Activated naive CD8-positive, alpha-beta T cell treated with anti-CD3 and anti-CD28 coated beads, Interleukin-2, amount 50 U/mL, for 16 hours (primary cell): ENCODE data around the gene MACF1.

ENCODE experiments used
- DNase-seq: peaks from one replicate; pipeline ENCODE4 v3.0.0-alpha.2; 2020; ENCODE audit warnings: low read depth, low spot score

Gene MACF1

DNA sequence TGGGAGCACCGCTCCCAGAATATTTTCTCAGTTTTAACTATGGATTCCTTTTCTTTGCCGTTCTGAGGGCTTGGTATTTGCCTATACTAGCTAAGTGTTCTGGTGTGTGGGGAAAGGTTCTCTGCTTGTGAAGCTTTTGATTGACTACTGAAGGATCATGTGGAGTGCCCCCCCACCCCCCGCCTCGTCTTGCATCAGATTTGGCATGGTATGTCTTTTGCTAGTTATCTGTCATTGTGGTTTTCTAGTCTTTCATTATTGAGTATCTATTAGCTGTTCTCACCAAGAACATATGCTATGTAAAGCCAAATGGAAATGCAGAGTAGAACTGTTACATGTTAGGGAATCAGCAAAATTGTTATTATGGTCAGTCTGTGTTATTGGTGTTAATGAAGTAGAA, 58.3 kb downstream of the MACF1 start:
- no peak for DNase-seq

DNA sequence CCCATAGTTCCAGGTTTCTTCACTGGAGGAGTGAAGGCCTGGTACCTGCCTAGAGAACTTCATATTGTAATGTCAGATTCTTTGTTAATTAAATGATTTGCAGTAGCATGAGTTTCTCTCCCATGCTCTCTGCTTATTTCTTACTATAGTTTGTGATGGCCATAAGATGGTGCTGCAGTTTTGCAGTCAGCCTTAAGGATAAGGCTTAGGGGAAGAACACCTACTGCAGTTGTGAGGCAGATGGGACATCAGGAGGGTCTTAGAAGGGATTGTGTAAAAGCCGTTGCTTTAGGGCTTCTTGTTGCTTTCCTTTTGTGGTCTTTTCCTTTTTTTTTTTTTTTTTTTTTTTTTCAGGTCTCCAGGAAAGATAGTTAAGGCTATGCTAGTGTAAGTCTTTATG, 61.8 kb downstream of the MACF1 start:
- DNase-seq: no peak

DNA sequence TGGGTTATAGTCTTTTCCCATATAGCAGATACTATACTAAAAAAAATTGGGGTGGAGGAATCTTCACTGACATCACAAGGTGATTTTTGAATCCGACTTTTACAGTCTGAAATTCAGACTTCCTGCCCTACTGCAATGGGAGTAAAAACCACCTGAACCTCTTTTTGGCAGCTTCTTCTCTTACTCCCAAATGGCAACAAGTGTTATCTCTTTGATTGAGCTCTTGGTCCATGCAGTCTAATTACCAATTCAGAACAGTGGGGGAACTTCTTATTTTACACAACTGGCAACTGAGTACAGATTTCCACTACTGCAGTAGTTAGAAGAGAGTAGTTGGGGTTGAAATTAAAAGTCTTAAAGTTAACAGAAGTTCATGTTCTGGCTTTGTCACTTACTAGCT, 62.3 kb downstream of the MACF1 start:
- no peak for DNase-seq

DNA sequence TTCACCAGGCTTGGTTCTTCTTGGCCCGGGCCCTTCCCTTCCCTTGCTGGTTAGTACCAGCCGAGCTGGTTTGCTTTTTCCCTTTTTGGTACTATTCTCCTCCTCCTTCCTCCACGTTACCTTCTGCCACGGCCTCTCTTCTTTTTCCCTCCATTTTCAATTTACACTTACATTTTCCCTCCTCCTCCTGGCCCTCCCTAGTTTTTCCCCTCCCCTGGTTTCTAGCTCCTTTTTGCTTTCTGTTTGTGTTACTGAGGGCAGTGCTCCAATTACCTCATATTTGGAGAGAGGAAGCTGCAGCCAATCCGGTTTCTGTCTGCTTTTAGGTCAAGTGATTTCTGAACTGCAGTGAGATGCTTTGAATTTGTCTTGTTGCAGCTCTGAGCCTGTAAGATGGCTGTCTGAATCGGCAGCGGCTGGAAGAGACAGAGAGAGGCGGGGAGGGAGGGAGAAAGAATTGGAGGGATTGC, 63.7 kb downstream of the MACF1 start:
- no peak for DNase-seq

DNA sequence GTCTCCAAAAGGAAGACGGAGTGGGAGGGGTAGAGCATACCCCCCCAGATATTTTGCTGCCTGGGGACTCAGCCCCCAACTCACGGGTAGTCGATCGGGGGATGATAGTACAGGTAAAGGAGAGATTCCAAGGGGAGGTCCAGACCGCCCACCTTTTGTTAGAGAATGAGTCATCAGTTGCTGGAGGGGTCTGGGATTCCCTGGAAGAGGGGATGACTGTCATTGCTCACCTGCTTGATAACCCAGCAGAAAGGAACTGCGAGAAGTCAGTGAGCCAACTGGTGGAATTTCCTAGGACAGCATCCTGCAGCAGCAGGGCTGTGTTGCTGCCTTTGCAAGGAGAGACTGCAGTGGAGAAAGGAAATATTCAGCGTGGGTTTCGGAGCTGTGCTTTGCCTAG, 64.4 kb downstream of the MACF1 start:
- no peak for DNase-seq

DNA sequence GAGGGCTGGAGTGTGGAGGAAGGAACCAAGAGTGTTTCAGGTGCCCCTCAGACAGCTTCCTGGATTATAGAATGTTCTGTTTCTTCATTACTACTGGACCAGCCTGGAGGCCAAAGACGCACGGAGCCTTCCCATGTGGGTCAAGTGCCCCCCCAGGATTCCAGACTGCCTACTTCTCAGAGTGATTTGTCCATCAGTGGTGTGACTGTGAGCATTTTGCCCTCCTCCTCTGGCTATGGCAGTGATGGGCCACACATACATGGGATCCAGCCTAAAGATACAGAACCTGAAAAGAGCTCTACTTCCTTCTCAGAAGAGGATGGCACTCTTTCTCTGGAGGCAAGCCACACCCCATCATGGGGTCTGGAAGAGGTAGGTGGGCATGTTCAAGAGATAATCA, 64.9 kb downstream of the MACF1 start:
- DNase-seq: no peak

DNA sequence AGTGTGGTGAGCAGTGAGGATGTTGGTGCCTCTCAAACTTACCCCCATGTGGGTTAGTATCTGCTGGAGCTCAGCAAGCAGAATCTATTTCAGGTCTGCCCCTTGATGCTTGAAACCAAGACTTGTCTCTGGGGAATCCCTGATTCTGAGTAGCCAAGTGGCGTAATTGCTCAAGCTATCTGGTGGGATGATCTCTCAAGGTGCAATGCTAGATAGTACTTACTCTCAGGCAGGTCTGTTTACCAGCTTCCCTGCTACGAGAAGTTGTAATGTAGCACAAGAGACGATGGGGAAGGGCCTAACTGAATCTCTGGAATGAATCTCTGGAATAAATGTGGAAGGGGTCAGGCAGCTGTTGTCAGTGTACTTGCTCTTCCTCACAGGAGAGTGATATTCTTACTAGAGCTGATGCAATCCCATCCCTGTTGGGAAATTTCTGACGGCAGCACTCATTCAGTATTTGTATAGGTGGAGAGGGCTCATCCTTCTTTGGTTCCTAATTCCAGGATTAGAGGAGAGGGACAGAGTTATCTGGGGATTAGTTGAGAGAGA, 65.4 kb downstream of the MACF1 start:
- no peak for DNase-seq

DNA sequence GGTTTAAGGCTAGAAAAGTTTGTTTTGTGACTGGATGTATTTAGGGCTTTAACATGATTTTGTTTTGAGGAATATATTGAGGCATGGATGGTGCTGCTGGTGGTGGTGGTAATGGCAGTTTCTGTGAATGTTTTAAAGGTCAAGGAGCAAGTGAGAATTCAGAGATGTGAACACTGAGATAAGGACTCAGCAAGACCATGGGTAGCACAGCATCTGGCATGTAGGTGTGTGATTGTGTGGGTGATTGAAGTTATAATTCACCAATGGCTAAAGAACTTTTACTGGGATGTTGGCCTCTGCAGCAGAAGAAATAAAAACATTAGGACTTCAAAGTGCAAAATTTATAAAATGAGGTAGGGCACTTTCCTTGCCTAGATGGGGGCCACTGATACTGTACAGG, 65.9 kb downstream of the MACF1 start:
- no peak for DNase-seq

DNA sequence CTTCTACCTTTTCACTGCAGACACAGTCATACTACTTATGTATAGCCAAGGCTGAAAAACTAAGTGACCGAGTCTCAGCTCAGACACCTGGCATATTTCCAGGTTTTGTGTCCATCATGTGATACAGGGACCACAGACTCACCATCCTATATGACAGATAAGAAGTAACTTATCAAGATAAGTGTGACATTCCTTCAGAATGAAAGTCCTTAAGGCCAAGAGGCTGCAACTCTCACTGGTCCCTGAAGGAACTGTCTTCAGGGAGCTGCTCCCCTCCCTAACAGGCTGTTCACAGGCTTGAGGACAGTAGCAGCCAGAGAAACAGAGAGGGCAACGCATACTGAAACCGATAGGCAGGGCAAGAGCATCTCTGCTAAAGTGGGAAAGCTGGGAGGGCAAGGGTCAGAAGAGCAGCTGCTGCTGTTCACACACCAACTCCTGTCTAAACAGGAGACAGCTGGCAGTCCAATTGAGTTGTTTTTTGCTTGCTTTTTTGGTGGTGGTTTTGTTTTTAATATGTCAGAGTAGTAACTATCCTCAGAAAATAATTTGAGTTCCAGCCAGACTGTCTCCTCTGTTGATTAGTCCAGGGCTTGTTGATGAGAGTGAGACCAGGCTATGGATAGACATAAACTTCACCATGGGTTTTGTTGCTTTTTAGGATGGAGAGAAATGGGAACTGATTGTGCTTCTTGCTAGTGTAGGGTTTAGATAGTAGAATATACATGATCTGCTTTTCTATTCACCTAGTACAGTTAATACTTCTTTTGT, 67.7 kb downstream of the MACF1 start:
- no peak for DNase-seq

DNA sequence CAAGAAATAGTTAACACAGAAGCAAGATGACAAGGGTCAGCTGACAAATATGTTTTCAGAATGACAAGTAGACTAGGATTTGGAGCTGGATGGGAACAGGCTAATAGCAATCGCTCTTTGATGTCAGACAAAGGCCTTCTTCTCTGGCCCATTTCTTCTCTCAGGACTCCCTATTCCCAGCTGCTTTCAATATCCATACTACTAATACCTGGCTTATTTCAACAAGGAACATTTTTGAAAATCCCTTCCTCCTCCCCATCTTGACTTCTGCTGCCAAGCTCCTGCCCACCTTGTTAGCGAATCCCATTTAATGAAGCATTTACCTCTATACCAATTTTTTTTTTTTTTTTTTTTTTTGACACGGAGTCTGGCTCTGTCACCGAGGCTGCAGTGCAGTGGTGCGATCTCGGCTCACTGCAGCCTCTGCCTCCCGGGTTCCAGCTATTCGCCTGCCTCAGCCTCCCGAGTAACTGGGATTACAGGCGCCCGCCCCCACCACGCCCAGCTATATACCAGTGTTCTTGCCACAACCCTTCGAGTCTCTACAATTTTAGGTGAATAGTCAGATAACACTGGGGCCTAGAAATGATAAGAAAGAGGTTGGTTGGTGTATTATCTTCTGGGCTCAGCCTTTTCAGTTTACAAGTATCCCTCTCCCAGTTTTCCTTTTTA, 68.4 kb downstream of the MACF1 start:
- no peak for DNase-seq

DNA sequence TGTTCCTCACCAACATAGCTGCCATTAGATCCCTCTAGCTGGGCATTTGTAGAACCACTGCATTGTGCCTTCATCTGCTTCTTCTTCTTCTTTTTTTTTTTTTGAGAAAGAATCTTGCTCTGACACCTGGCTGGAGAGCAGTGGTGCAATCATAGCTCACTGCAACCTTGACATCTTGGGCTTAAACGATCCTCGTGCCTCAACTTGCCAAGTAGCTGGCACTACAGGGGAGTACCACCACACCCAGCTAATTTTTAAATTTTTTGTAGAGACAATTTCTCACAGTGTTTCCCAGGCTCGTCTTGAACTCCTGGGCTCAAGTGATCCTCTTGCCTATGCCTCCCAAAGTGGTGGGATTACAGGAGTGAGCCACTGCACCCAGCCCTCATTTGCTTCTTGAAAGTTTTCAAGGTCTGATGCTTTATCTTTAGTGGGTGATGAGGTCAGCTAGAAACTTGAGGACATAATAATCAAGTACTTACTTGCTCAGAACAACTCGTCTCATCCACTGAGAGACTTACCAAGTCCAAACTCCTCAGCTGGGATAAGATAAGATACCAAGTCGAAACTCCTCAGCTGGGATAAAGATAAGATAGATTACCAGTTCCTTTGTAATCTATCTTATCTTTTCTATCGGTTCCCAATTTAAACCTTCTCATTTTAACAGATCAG, 71.5 kb downstream of the MACF1 start:
- DNase-seq: no peak

DNA sequence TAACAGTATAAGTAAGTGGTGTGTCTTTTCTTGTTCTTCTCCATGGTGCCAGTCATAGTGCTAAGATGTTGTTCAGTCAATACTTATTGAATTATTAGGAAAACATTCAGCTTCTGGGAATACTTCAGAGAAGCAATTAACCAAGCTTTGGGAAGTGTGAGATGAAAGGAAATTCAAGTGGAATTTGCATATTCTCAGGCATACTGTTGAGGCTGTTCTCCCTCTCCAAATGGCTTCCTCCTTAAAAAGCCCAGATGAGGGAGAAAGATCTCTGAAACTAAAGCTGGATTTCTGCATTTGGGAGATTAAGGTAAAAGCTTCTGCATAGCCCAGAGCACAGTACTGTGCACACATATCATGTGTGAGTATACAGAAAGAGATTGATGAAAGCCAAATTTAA, 73.4 kb downstream of the MACF1 start:
- DNase-seq: no peak

DNA sequence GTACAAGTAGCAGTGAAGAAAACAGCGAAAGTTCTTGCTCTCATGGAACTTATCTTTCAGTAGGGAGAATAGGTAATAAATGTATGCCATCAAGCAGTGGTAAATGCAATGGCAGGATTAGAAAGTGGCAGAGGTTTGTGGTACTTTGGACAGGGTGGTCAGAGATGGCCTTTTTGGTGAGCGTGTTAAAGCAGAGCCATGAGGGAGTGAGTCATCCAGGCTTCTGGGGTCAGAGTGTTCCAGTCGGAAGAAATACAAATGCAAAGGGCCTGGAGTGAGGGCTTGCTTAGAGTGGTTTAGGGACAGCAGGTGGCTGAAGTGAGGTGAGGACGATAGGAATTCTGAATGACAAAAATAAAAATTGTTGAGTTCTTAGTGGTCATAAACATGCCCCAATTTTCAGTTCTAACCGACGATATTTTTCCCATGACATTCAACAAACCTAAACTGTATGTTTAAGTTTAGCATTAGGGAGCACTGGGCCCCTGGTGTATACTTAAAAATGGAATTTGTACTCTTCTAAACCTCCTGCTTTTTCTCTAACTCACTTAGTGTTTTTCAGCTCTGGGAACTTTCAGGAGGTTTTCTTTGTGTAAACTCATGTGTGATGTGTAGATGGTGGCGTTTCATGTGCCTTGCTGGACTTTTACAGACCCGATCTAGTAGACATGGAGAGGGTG, 78.2 kb downstream of the MACF1 start:
- no peak for DNase-seq

DNA sequence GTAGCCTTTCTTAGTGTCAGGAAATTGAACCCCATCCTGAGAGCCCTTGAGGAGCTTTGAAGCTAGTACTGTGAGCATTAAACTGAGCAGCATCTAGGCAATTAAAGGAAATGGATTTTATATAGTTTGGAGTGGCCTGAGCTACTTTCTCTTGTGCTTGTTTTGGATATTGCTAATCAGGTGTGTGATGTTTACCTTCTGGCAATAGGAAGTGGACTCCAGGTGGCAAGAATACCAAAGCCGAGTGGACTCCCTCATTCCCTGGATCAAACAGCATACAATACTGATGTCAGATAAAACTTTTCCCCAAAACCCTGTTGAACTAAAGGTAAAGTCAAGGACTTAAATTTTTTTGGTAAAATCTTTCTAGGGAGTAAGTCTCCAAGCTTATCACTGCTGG, 79.4 kb downstream of the MACF1 start:
- DNase-seq: no peak

DNA sequence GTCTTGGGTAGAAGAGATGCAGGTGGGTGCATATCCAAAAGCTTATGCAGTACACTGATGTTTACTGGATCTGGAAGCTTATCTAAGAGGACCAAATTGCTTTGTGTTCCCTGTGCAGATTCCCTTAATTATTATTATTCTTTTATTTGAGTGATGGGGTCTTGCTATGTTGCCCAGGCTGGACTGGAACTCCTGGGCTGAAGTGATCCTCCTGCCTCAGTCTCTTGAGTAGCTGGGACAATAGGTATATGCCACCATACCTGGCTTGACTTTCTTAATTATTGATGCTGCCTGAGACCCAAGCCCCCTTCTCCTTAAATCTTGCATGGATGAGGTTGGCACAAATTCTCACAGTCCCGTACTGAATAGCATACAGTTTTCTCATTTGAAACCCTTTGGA, 83.0 kb downstream of the MACF1 start:
- DNase-seq: no peak

DNA sequence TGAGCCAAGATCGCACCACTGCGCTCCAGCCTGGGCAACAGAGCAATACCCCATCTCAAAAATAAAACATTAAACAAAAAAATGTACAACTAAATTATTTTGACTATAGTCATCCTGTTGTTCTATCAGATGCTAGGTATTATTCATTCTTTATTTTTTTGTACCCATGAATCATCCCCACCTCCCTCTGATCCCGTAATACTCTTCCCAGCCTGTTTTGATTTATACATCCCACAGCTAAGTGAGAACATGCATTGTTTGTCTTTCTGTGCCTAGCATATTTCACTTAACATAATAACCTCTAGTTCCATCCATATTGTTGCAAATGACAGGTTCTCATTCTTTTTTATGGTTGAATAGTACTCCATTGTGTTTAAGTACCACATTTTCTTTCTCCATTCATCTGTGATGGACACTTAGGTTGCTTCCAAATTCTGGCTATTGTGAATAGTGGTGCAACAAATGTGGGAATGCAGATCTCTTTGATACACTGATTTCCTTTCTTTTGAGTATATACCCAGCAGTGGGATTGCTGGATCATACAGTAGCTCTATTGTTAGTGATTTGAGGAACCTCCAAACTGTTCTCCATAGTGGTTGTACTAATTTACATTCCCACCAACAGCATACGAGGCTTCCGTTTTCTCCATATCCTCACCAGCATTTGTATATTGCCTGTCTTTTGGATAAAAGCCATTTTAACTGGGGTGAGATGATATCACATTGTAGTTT, 84.4 kb downstream of the MACF1 start:
- no peak for DNase-seq

DNA sequence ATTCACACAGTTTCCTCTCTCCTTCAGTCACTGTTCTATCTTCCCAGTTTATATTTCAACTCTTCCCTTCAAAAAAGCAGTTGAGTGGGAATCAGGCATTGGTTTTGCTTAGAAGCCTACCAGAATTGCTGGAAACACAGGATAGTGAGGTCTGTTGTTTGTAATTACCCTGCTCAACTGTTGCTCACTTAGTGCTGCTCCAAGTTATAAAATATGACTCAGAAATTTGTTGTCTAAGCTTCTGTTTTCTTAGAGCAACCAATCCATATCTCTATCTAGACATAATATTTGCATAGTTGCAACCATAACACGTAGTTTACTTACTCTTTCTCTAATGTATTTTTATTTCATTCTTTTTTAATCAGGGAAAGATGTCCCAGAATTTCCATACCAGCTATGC, 87.9 kb downstream of the MACF1 start:
- DNase-seq: no peak

DNA sequence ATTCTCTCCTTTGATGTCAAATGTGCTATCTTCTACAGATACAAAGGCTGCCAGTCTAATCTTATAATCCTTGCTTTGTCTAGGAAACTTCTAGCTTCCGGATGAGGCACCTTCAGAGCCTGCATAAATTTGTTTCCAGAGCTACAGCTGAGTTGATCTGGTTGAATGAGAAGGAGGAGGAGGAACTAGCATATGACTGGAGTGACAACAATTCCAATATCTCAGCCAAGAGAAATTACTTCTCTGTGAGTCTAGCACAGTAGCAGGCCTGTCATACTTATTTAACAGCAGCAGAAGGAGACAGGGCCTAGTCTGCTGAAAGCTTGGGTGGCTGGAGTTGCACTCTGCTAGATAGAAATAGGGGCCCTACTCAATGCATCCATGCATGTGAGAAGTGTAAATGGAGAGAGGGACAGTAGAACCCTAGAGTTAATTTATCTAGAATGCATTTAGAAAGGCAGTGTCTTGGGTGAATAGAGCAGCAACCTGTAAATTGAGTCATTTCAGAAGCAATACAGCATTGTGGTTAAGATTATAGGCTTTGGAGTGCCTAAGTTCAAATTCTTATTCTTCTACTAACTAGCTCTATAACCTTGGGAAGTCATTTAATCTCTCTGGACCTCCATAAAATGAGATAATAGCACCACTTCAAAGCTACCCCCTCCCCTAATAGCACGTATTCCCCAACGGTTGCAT, 89.0 kb downstream of the MACF1 start:
- no peak for DNase-seq

DNA sequence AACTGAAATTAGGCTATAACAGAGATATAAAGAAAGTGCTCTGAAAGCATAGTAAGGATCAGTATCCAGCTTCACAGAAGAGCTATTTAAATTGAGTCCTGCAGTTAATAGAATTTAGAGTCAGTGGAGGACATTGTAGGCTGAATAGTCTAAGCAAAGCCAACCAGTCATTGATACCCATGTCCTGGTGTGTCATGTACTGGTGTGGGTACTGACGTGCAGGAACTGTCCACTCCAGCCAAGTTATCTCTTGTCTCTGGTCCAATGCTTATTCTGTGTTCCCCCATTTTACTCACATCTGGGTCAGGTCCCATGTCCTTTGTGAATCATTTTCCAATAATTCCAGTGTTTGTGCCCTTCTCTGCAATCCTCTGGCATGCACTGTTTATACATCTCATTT, 90.0 kb downstream of the MACF1 start:
- DNase-seq: no peak

DNA sequence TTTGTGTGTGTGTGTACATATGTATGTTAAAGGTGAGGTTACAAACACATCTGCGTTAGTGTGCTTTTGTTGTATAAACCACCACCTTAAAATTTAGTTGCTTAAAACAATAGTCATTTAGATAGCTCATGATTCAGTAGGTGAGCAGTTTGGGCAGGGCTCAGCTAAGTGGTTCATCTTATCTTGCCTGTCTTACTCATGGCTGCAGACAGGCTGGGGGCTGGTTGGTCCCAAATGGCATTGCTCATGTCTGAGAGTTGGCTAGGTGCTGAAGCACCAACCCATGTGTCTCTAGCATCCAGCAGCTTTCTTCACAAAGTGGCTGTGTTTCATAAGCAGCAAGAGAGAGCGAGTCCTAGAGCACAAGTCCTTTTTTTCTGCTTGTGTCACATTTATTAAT, 91.4 kb downstream of the MACF1 start:
- no peak for DNase-seq

DNA sequence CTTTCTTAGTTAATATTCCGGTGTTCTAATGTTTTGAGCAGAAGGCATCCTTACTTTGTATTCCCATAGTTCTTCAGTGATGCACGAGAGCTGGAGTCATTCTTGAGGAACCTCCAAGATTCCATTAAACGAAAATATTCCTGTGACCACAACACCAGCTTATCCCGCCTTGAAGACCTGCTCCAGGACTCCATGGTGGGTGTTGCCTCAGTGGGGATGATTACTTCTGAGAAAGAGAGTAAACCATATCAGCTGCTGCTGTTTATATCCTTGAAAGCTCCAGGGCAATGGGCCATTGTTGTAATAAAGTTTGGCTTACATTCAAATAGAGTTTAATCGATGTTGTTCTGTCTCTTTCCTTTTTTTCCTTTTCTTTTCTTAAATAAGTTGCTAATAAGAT, 93.1 kb downstream of the MACF1 start:
- no peak for DNase-seq
